Mesendoderm (in vitro differentiated cells): ENCODE measurements around the gene LSM10.

ENCODE experiments used
- DNase-seq: peaks from one replicate; pipeline ENCODE4 v3.0.0; 2013
- H2AK5ac ChIP-seq: 2 replicates; pipeline ENCODE4 v1.6.1; 2013; ENCODE audit warnings: low read length, inconsistent platforms
- H2BK120ac ChIP-seq: 2 replicates; pipeline ENCODE4 v1.6.1; 2013; ENCODE audit warnings: low read depth, mild to moderate bottlenecking, low read length, moderate library complexity, mixed read lengths
- H2BK15ac ChIP-seq: replicated peaks from 2 replicates; pipeline ENCODE4 v1.6.1; 2013; ENCODE audit warnings: low read depth, mild to moderate bottlenecking, moderate library complexity
- H2BK5ac ChIP-seq: 2 replicates; pipeline ENCODE4 v1.6.1; 2013; ENCODE audit warnings: low read length, inconsistent platforms
- H3K18ac ChIP-seq: 2 replicates; pipeline ENCODE4 v1.6.1; 2013; ENCODE audit warnings: mild to moderate bottlenecking, low read length, mixed read lengths
- H3K23ac ChIP-seq: one replicate; pipeline ENCODE4 v1.6.1; 2013; ENCODE audit warnings: low read length
- H3K27ac ChIP-seq: 2 replicates; pipeline ENCODE4 v1.5.1; 2013; ENCODE audit warnings: low read depth, mild to moderate bottlenecking, inconsistent platforms, low read length, moderate library complexity
- H3K27me3 ChIP-seq: 2 replicates; pipeline ENCODE4 v1.6.1; 2013; ENCODE audit warnings: low read length, control low read depth, mild to moderate bottlenecking, inconsistent platforms; ENCODE audit not compliant: insufficient read depth, poor library complexity
- H3K36me3 ChIP-seq: 2 replicates; pipeline ENCODE4 v1.6.1; 2013; ENCODE audit warnings: low read length, inconsistent platforms; ENCODE audit not compliant: control insufficient read depth, insufficient read depth
- H3K4ac ChIP-seq: one replicate; pipeline ENCODE4 v1.6.1; 2013; ENCODE audit warnings: low read depth, mild to moderate bottlenecking, low read length, moderate library complexity
- H3K4me1 ChIP-seq: 2 replicates; pipeline ENCODE4 v1.6.1; 2013; ENCODE audit warnings: low read depth, low read length, inconsistent platforms; ENCODE audit not compliant: control insufficient read depth
- H3K4me2 ChIP-seq: 2 replicates; pipeline ENCODE4 v1.6.1; 2013; ENCODE audit warnings: low read length
- H3K4me3 ChIP-seq: 2 replicates; pipeline ENCODE4 v1.5.1; 2013; ENCODE audit warnings: mild to moderate bottlenecking, low read length
- H3K56ac ChIP-seq: one replicate; pipeline ENCODE4 v1.6.1; 2013; ENCODE audit warnings: low read length
- H3K79me1 ChIP-seq: 2 replicates; pipeline ENCODE4 v1.6.1; 2013; ENCODE audit warnings: low read length, inconsistent platforms
- H3K79me2 ChIP-seq: 2 replicates; pipeline ENCODE4 v1.6.1; 2013; ENCODE audit warnings: mild to moderate bottlenecking, low read length; ENCODE audit not compliant: control insufficient read depth, insufficient read depth
- H3K9ac ChIP-seq: 2 replicates; pipeline ENCODE4 v1.6.1; 2013; ENCODE audit warnings: low read length, inconsistent platforms
- H4K5ac ChIP-seq: one replicate; pipeline ENCODE4 v1.6.1; 2013; ENCODE audit warnings: low read length
- H4K8ac ChIP-seq: one replicate; pipeline ENCODE4 v1.6.1; 2013; ENCODE audit warnings: low read depth, mild to moderate bottlenecking, control low read depth, low read length, moderate library complexity
- WGBS: extraction: QIAGEN DNeasy Blood & Tissue Kit; methylation state at CpG from one replicate; pipeline ENCODE4 v1.1.7; 2013; ENCODE audit warnings: low lambda C conversion rate, missing lambda C conversion rate; ENCODE audit not compliant: insufficient coverage; ENCODE audit errors: extremely low coverage; 5-methylcytosine and 5-hydroxymethylcytosine counted together

LSM10 gene

GRCh38 chr1:36359911-36360550 lies 37.7 kb downstream of the LSM10 start:
- Histone ChIP-seq H3K9ac (no peak overlapping the region), H4K8ac (no peak overlapping the region), H3K23ac (no peak overlapping the region), H3K18ac (no peak overlapping the region), H3K4ac (no peak overlapping the region), H2AK5ac (no peak overlapping the region), H3K56ac (no peak overlapping the region), H3K4me2 (no peak overlapping the region), H3K27ac (no peak overlapping the region), H3K36me3 (peaks cover 14% of the 10 kb centered on the region), H2BK120ac (no peak overlapping the region), H2BK15ac (no peak overlapping the region), H3K79me2 (peaks cover 2% of the 10 kb centered on the region), H2BK5ac (no peak overlapping the region), H3K4me3 (no peak overlapping the region), H3K27me3 (no peaks in the 10 kb centered on the region), H3K79me1 (peaks cover 4% of the 10 kb centered on the region), H3K4me1 (no peaks in the 10 kb centered on the region), H4K5ac (no peak overlapping the region)
- DNase-seq, result no peak
- WGBS, result no CpG with 5 or more reads among the region's 6 CpGs

GRCh38 chr1:36359383-36359782 lies 38.3 kb downstream of the LSM10 start:
- Histone ChIP-seq H3K23ac (no peak overlapping the region), H2BK5ac (no peak overlapping the region), H3K4me3 (no peak overlapping the region), H4K5ac (no peak overlapping the region), H3K9ac (no peak overlapping the region), H3K27me3 (no peaks in the 10 kb centered on the region), H3K4me2 (no peak overlapping the region), H3K18ac (no peak overlapping the region), H2BK15ac (no peak overlapping the region), H2BK120ac (no peak overlapping the region), H3K79me1 (peaks cover 4% of the 10 kb centered on the region), H3K79me2 (peaks cover 2% of the 10 kb centered on the region), H2AK5ac (no peak overlapping the region), H3K4ac (no peak overlapping the region), H3K27ac (no peak overlapping the region), H3K4me1 (no peaks in the 10 kb centered on the region), H3K36me3 (peaks cover 16% of the 10 kb centered on the region), H3K56ac (no peak overlapping the region), H4K8ac (no peak overlapping the region)
- DNase-seq, result no peak
- WGBS, result no CpG with 5 or more reads among the region's 5 CpGs

GRCh38 chr1:36358514-36359084 lies 39.1 kb downstream of the LSM10 start:
- Histone ChIP-seq H4K8ac (no peak overlapping the region), H3K9ac (no peak overlapping the region), H3K4me1 (no peaks in the 10 kb centered on the region), H3K4me2 (no peak overlapping the region), H3K79me1 (peaks cover 4% of the 10 kb centered on the region), H2BK5ac (no peak overlapping the region), H3K4me3 (no peak overlapping the region), H3K18ac (no peak overlapping the region), H3K27me3 (no peaks in the 10 kb centered on the region), H2AK5ac (no peak overlapping the region), H4K5ac (no peak overlapping the region), H2BK120ac (no peak overlapping the region), H3K23ac (no peak overlapping the region), H3K79me2 (peaks cover 2% of the 10 kb centered on the region), H3K36me3 (peaks cover 20% of the 10 kb centered on the region), H3K4ac (no peak overlapping the region), H3K27ac (no peak overlapping the region), H3K56ac (no peak overlapping the region), H2BK15ac (no peak overlapping the region)
- WGBS, result no CpG with 5 or more reads among the region's 13 CpGs
- no peak for DNase-seq

DNA sequence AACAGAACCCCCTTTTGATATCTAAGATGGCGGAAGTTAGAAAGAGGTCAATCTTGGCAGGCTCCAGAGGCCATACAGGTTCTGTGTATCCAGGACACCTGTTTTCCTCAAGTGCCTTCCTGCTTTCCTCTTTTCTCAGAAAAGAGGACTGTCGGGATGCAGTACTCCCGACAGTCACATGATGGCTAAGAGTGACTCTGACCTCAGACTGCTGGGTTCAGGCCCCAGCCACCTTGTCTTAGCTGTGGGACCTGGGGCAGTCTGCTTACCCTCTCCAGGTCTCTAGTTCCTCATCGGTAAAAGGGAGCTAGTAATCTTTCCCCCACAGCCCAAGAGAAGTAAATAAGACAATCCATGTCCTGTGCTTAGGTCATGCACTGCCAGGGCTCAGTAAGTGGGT lies 41.9 kb downstream of the LSM10 start:
- H2AK5ac ChIP-seq, result no peak overlapping the region
- no peaks in the 10 kb centered on the region for H3K4me1 ChIP-seq
- no peaks in the 10 kb centered on the region for H3K79me2 ChIP-seq
- H3K56ac ChIP-seq, result no peak overlapping the region
- H3K9ac ChIP-seq, result no peak overlapping the region
- WGBS, result no CpG with 5 or more reads among the region's 4 CpGs
- peaks cover 2% of the 10 kb centered on the region for H3K79me1 ChIP-seq
- no peak overlapping the region for H3K23ac ChIP-seq
- no peak overlapping the region for H4K5ac ChIP-seq
- H4K8ac ChIP-seq, result no peak overlapping the region
- H2BK5ac ChIP-seq, result no peak overlapping the region
- no peak overlapping the region for H3K18ac ChIP-seq
- no peak overlapping the region for H2BK120ac ChIP-seq
- no peak overlapping the region for H3K4me3 ChIP-seq
- DNase-seq, result peak; percentile 36
- no peak overlapping the region for H3K4ac ChIP-seq
- no peak overlapping the region for H3K4me2 ChIP-seq
- no peak overlapping the region for H2BK15ac ChIP-seq
- peaks cover 20% of the 10 kb centered on the region for H3K36me3 ChIP-seq
- no peak overlapping the region for H3K27ac ChIP-seq
- no peaks in the 10 kb centered on the region for H3K27me3 ChIP-seq

GRCh38 chr1:36354486-36354885 lies 43.2 kb downstream of the LSM10 start:
- Histone ChIP-seq H4K8ac (no peak overlapping the region), H2BK15ac (no peak overlapping the region), H2BK120ac (no peak overlapping the region), H3K4ac (no peak overlapping the region), H3K79me1 (no peaks in the 10 kb centered on the region), H3K4me2 (no peak overlapping the region), H4K5ac (no peak overlapping the region), H3K18ac (no peak overlapping the region), H3K27ac (no peak overlapping the region), H3K9ac (no peak overlapping the region), H3K4me1 (no peaks in the 10 kb centered on the region), H3K23ac (no peak overlapping the region), H3K79me2 (no peaks in the 10 kb centered on the region), H3K27me3 (no peaks in the 10 kb centered on the region), H3K4me3 (no peak overlapping the region), H3K36me3 (peaks cover 17% of the 10 kb centered on the region), H2AK5ac (no peak overlapping the region), H3K56ac (no peak overlapping the region), H2BK5ac (no peak overlapping the region)
- no CpG with 5 or more reads among the region's 11 CpGs for WGBS
- DNase-seq, result no peak
